Stimulated activated CD8-positive, alpha-beta memory T cell treated with anti-CD3 and anti-CD28 coated beads, Interleukin-4, amount 100 ng/mL, for 1 hour (primary cell): ENCODE measurements around the gene KRTAP5-3.
"Not testable (repeated sequence)": the region's sequence is repeated elsewhere in the genome, so short reads cannot be mapped to it uniquely, and the experiment has no call there.

Experiments
- DNase-seq, 2 donors: peaks; one replicate each; pipeline ENCODE4 v3.0.0-alpha.2; 2020; ENCODE audit warnings: low read depth in 2 of 2, low spot score in 1 of 2

KRTAP5-3 gene

GRCh38 chr11:1584661-1585370, 23.4 kb downstream of the KRTAP5-3 start, which contains the start of gene KRTAP5-1:
Gene KRTAP5-1, minus strand, starts transcription at chr11:1585283. Its CDS starts 34 bp downstream, at chr11:1585249.
- DNase-seq, result not testable (repeated sequence)

DNA sequence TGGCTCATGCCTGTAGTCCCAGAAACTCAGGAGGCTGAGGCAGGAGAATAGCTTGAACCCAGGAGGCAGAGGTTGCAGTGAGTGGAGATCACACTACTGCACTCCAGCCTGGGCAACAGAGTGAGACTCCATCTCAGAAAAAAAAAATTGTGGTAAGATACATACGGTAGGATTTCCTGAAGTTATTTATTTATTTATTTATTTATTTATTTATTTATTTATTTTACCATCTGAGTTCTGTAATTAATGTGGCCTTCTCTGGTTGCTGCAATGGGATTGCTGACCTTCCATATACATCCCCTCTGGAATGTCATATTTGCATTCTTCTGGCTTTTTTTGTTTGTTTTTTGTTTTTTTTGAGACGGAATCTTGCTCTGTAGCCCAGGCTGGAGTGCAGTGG, 25.4 kb downstream of the KRTAP5-3 start:
- not testable (repeated sequence) for DNase-seq

DNA sequence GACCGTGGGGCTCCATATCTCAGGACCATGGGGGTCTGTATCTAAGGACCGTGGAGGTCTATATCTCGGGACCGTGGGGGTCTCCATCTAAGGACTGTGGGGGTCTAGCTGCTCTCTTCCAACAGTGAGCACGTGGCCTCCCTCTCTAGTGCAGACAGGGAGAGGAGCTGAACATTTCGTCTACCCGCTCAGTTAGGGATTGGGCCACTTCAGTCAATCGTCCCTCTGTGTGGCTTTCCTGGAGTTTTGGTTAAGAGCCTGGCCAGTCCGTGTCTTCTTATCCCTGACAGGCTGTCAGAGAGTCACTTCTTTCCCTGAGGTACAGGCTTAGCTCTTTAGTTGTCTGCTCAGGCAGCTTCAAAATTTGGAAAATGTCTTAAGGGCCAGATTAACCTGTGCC, 26.3 kb downstream of the KRTAP5-3 start:
- no peak for DNase-seq

DNA sequence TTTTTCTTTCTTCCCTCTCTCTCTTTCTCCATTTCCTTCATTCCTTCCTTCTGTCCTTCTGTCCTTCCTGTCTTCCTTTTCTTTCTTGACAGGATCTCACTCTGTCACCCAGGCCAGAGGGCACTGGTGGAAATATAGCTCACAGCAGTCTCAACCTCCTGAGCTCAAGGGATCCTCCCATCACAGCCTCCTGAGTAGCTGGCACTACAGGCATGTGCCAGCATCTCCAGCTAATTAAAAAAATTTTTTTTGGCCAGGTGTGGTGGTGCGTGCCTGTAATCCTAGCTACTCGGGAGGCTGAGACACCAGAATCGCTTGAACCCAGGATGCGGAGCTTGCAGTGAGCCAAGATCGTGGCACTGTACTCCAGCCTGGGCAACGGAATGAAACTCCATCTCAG, 31.4 kb downstream of the KRTAP5-3 start:
- DNase-seq, result no peak

GRCh38 chr11:1575756-1576155, 32.5 kb downstream of the KRTAP5-3 start:
- not testable (repeated sequence) for DNase-seq

GRCh38 chr11:1574933-1575242, 33.4 kb downstream of the KRTAP5-3 start:
- DNase-seq, result no peak

- DNase-seq, result no peak
These were observed 33.9 kb downstream of the KRTAP5-3 start for GRCh38 chr11:1574238-1574932.

- no peak for DNase-seq
These were observed 34.4 kb downstream of the KRTAP5-3 start for GRCh38 chr11:1573903-1574237.

DNA sequence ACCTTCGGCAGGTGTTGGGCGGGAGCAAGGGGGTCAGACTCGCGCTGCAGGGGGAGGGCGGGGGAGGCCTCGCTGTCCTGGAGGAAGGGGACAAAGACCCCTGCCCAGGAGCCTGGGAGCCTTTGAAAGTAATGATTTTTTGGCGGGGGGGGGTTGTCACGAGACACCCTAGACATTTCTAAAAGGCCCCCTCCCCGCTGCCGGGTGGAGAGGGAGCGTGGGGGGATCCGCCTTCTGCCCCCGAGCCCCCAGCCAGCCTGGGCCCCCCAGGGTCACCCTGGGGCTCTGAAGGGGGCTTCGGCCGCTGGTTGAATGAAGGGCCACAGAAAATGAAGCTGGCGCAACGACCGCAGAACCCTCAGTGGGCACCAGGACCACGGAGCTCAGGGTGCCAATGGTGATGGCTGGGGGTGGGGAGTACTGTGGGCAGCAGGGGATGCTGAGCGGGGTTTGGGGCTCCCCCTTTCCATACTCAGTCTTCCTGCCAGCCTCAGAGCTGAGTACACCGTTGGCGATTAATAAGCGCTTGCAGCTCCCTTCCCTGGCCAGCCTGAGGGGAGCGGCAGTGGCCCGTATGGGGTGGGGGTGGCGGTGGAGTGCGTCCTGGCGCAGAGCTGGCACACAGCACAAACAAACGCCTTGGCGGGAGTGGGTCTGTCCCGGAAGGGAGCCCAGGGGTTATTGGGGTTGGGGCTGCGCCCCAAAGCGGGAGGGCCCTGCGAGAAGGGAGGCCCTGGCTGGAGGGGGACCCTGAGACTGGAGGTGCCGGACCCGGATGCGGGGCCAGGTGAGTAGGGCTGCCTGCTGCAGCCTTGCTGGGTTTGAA, 35.0 kb downstream of the KRTAP5-3 start:
- DNase-seq, result no peak

DNA sequence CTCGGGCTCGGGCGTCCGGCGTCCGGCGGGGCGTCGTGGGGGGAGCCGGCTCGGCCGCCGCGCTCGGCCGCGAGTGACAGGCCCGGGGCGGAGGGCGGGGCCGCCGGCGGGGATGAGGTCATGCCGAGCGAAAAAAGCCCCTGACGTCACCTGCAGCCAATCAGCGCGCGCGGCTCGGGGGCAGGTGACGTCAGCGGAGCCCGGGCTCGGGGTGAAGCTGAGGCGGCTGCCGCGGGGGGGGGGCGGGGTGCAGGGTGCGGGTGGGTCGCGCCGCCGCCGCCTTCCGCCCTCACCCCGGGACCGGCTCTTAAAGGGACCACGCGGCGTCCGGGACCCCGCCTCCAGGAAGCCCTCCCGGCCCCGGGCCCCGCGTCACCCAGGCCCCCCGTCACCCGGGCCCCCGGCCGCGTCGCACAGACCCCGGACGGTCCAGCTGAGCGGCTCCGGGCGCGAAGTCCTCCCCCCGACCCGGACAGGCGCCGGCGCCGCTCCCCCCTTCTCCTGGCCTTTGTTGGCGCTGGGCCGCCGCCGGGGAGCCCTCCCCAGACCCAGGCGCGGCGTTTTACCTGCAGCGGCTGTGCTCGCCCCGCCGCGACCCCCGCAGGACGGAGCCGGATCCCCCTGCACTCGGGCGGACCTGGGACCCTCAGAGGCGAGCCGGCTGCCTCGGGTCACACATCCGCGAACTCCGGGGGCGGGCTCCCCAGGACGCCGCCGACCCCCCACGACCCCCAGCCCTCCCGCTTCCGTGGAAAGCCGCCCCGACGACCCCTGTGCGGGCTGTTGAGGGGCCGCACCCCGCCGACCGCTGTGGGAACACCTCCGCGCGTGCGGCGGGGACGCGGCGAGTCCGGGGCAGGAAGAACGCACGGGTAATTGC, 35.8 kb downstream of the KRTAP5-3 start, which contains the start of gene DUSP8:
DUSP8 (minus strand) TSS at position 75 of the 880 bp plus-strand sequence. CDS start 6,445 bp downstream, outside the sequence.
- DNase-seq, result peak; percentile 90 to 93

GRCh38 chr11:1571760-1572196, 36.5 kb downstream of the KRTAP5-3 start:
- DNase-seq, result no peak

- DNase-seq, result no peak
These were observed 37.1 kb downstream of the KRTAP5-3 start for GRCh38 chr11:1570896-1571759.

- no peak for DNase-seq
These were observed 37.8 kb downstream of the KRTAP5-3 start for GRCh38 chr11:1570531-1570895.

DNA sequence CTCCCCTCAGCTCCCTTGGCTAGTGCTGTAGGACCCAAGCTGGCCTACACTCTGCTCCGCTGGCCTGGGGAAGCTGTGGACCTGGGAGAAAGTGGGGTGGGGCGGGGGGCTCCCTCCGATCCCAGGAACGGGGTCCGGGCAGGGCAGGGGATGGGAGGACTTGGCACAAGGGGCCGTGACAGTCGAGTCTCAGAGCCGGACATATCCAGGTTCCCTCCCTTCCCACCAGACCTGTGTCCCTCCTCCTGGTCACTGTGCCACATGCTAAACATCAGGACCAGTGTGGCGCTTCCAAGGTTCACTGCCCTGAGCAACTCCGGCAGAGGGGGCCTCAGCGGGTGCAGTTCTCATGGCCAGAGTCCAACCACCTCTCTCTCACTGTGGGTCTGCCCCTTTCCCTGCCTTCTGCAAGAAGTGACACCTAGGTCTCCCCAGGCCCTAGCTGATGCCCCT, 38.2 kb downstream of the KRTAP5-3 start:
- no peak for DNase-seq

DNA sequence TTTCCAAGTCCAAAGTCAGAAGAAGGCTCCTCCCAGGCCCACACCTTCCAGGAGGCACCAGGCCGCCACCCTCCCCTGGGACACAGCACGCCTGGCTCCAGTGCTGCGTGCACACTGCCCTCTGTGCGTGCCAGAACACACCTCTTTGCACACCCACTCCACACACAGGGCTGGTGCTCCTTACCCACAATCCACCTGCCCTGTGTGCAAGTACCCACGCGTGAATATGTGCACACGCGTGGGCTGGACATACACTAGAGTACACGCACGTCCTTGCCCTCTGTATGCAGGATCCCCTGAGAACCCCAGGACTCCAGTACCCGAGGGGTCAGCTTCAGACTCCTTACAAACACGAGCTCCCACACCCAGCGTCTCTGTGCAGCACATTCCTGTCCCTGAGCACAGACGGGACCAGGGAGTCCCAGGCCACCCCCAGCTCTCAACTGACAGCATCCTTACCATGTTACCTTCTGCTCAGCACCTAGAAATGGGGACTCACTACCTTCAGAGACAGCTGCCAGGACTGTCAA, 38.9 kb downstream of the KRTAP5-3 start:
- no peak for DNase-seq

DNA sequence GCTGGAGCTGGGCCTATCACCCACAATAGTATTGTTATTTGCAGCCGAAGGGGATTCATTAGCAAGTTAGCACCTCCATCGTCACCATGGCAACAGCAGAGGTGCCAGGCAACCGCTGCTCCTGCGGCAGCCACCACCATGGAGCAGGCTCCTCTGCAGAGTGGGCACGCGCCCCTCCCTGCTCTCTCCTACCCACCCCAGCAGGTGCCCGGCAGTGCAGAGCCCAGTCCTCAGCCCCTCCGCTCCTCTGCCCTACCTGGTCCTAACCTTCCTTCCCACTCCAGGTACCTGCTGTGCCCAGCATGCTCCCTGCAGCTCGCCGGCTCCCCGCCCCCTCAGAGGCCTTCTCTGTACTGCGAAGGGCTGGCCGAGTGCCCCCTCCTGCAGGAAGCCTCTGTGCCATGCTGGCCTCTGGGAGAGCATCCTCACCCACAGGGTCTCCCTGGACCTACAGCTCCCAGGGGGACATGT, 39.8 kb downstream of the KRTAP5-3 start:
- DNase-seq, result peak in 1 of 2 donors; percentile 27

DNA sequence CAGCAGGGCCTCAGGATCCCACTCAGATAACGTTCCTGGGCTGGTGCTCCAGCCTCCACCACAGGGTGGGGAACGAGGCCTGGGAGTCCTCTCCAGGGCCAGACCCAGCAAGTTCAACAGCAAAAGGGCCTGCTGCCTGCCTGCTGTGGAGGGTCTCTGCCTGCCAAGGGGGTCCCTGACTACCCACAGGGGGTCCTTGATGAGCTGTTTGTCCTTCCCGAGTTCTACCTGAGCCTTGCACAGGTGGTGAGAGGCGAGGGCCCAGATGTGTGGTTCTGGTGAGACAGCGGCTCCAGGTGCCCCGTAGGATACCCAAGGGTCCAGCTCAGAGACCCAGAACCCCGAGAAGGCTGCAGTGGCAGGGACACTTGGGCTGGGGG, 40.6 kb downstream of the KRTAP5-3 start:
- no peak for DNase-seq

GRCh38 chr11:1567052-1567720, 41.1 kb downstream of the KRTAP5-3 start:
- no peak for DNase-seq
